Activated T-helper 1 cell treated with anti-CD3 and anti-CD28 coated beads, Interleukin-2, amount 50 U/mL, for 16 hours (primary cell): ENCODE data around the gene FNDC7.
"Not testable (repeated sequence)": the region's sequence is repeated elsewhere in the genome, so short reads cannot be mapped to it uniquely, and the experiment has no call there.

Experiments
- DNase-seq, 2 donors: peaks; one replicate each; pipeline ENCODE4 v3.0.0-alpha.2; 2020; ENCODE audit warnings: low read depth in 1 of 2, low spot score in 1 of 2

FNDC7 gene, protein sequence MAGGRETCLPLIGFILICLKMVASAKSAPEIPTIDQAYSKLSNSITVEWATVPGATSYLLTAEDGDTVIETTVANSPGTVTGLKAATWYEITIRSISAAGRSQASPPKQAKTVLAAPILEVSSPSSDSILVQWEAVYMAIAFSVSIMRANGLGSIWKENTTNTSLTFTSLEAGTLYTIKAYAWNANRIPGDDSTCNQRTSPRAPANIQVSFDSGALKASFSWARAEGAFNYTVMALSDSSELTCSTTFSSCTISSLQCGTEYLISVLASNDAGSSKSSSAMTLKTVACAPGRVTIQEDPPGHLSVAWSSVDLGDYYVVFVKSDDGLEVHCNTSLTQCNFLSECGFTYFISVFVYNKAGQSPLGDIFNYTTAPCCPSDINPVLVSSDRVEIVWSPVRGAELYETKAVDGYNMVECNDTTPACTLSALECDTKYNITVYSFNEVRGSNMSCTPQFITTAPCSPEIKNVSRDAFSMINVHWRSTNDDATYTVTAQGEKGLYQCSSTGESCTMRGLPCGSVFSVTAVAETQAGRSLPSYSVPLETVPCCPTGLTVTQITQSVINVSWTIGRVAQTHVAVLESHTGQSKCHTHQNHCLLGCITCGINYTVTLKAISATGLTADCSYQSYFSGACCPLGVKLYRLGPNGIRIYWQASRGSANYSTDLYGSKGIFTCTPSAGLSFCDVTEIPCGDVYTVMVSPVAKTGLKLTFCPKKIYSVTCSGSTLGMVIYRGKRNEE

GRCh38 chr1:108712606-108713150 is at the start of gene FNDC7:
FNDC7 (plus strand) TSS chr1:108712908; CDS start chr1:108712934, 26 bp downstream.
- DNase-seq: no peak

GRCh38 chr1:108663074-108663473 is 49.6 kb upstream of the FNDC7 start:
- DNase-seq: no peak

GRCh38 chr1:108664481-108664880 is 48.2 kb upstream of the FNDC7 start:
- no peak for DNase-seq

DNA sequence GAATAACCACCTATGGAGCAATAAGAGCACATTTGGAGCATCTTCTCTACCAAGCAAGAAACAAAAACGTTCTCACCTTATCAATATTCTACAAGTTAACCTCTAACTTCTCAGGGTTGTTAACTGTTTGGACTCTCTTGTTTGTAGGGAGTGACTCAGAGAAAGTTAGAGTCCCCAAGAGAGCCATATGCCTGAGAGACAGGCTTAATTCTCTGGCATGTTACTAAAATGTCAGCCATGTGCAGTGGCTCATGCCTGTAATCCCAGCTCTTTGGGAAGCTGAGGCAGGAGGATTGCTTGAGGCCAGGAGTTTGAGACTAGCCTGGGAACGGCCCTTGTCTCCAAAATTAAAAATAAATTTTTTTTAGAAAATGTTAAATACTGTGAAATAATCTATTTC is 47.6 kb upstream of the FNDC7 start:
- DNase-seq: no peak

GRCh38 chr1:108665771-108666170 is 46.9 kb upstream of the FNDC7 start:
- DNase-seq: no peak

- DNase-seq: not testable (repeated sequence)
Observed at GRCh38 chr1:108667422-108667821, 45.3 kb upstream of the FNDC7 start.

DNA sequence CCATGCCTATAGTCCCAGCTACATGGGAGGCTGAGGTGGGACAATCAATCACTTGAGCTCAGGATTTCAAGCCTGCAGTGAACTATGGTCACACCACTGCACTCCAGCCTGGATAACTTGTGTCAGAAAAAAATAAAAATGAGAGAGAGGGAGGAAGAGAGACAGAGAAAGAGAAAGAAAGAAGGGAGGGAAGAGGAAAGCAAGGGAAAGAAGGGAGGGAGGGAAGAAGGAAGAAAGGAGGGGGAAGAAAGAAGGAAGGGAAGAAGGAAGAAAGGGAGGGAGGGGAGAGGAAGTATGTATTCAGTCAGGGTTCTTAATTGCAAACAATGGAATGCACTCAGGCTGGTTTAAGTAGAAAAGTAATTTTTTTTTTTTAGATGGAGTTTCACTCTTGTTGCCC is 43.9 kb upstream of the FNDC7 start:
- DNase-seq: no peak

DNA sequence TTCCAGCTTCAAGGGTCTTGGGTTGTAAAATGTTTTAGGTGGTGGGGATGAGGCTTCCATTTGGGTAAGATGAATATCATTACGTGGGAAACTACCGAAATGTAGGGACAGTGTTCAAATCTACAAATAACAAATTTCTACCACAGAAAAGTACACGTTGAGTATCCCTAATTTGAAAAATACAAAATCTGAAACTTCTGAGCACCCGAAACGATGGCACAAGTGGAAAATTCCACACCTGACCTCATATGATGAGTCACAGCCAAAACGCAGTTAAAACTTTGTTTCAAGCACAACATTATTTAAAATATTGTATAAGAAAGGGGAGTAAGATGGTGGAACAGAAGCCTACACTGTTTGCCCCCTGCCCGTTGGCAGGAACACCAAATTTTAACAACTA is 43.0 kb upstream of the FNDC7 start:
- DNase-seq: no peak

GRCh38 chr1:108670131-108670773 is 42.5 kb upstream of the FNDC7 start:
- DNase-seq: no peak

DNA sequence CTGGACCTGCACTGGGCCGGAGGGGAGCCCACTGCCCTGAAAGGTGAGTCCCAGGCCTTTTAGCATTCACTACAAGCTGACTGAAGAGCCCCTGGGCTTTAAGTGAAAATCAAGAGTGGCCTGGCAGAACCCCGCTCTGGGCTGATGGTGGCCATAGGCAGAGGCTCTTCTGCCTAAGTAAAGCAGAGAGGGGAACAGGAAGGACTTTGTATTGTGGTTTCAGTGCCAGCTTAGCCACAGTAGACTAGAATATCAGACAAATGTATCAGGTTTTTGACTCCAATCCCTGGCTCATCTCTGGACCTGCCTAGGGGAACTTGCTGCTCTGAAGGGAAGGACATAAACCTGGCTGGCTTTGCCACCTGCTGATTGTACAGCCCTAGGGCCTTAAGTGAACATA is 41.6 kb upstream of the FNDC7 start:
- no peak for DNase-seq

DNA sequence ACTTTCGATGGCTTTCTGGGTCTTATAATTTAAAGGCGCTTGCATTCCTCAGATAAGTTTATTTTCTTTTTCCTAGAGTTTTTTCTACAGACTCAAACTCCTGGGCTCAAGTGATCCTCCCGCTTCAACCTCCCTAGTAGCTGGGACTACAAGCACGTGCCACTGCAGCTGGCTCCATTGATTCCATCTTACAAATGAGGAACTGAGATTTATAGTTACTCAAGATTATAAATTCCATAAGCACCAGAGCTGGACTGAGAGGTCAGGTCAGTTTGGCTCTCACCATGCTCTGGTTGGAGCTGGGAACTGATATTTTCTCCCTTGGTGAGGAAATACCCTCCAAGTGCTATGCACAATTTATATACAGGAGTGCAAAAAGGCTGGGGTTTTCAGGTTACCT is 34.0 kb upstream of the FNDC7 start:
- DNase-seq: no peak

- DNase-seq: no peak
Observed at GRCh38 chr1:108679586-108680213, 33.0 kb upstream of the FNDC7 start.

GRCh38 chr1:108681701-108682100 is 31.0 kb upstream of the FNDC7 start:
- DNase-seq: not testable (repeated sequence)

DNA sequence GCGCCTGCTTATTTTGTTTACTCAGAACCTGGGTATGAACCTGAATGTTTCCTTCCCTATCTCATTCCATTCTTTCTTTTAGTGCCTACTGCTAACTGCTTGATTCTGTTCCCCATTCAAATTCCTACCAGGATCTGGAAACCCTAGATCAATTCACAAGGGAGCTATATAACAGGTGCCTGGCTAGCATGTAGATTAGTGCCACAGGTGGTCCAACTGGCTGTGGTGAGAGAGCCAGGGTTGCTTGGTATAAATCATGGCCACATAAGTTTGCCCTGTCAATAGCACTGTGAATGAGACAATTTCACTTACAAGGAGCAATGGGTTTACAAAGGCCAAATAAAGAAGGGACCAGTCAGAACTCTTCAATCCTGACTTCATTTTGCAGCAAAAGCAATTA is 27.2 kb upstream of the FNDC7 start:
- no peak for DNase-seq

- no peak for DNase-seq
Observed at GRCh38 chr1:108686614-108687313, 25.9 kb upstream of the FNDC7 start.

DNA sequence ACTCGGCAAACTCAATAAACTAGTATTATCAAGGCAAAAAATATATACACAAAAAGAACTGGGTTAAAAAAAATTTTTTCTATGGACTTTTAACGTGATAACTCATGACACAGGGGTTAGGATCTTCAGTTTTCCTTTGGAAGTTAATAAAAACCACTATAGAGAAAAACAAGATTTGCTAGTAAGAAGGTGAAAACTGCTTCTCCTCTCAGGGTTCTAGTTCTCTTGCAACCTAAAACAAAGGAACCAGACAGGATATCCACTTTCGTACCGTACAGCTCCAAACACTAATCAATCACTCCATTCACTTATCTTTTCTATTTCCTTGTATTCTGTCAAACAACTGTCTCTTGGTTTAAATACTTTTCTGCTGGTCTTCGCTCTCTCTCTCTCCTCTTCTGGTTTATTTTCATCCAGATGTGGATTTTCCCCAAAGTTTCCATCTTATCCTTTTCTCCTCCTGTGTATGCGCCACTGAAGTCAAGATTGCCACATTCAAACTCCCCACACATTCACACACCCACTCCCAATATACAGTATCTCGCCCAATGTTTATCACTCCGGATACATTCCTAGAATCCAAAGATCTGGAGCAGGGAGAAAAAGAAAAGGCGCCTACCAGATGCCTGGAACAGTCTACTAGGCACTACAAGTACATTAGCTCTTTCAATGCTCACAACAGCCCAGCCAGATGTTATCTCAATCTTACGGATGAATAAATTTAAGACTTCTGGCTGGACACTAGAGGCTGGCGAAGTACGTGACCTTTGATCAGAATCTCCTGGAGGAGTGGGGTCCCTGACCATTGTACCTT is 21.4 kb upstream of the FNDC7 start:
- DNase-seq: no peak

DNA sequence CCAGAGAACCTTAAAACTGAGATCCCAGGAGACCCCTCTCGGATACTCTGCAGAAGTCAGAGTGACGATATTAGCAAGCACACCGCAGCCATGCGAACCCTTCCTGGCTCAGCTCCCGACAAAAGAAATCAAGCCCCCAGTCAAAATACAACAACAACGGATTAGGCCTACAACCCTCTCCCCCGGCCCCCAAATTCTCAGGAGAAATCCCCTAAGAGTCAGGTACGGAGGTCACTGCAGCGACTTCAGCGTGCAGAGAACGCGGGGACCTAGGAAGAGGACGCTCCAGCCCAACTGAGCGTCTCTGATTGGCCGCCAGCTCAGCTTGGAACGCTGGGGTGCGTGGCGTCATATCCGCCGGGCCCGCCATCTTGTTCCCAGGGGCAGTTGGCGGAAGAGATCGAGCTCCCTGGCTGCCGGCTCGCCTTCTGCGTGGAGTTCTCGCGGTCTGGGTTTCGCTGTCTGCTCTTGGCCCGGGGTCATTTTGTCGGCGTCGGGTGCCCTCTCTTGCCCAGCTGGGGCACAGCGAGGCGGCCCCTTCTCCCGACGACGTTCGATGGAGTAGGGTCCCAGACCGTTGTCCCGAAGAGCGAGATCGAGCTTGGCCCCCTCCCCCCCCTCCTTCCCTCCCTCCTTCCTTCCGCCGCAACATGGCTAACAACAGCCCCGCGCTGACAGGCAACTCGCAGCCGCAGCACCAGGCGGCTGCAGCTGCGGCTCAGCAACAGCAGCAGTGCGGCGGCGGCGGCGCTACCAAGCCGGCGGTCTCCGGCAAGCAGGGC is 20.6 kb upstream of the FNDC7 start, which contains the start of gene PRPF38B:
PRPF38B (plus strand) TSS at position 369 of the 782 bp plus-strand sequence; CDS start at position 651, 282 bp downstream.
- DNase-seq: peak; percentile 87 to 88

GRCh38 chr1:108692724-108693655 is 19.7 kb upstream of the FNDC7 start:
- DNase-seq: peak; percentile 42 to 58
